Peyer's patch (tissue), 4 donors: ENCODE data around the gene TSPAN14. TPM values are rescaled to one million over a fixed set of nuclear protein-coding genes. Genes with fewer than 3 reads are reported as not detected.

Source experiments
- DNase-seq, 3 donors: peaks; one replicate each; pipeline ENCODE4 v3.0.0-alpha.2; 2017 to 2019
- H3K27ac ChIP-seq, 4 donors: fragments of 200-600 bp; sonication (generic); one replicate each; pipeline ENCODE4 v1.5.1; 2016 to 2019
- H3K27me3 ChIP-seq, 2 donors: fragments of 200-600 bp; sonication (generic); one replicate each; pipeline ENCODE4 v1.5.1; 2019
- H3K36me3 ChIP-seq, 3 donors: fragments of 200-600 bp; sonication (generic); one replicate each; pipeline ENCODE4 v1.5.1; 2016 to 2019
- H3K4me1 ChIP-seq, 4 donors: fragments of 200-600 bp; sonication (generic); one replicate each; pipeline ENCODE4 v1.5.1; 2016 to 2019
- H3K4me3 ChIP-seq, 4 donors: fragments of 200-600 bp; sonication (generic); 1 replicate in 3 of 4; 2 replicates in 1 of 4; pipeline ENCODE4 v1.5.1; 2016 to 2019; ENCODE audit warnings: mild to moderate bottlenecking in 1 of 4
- H3K9me3 ChIP-seq, 4 donors: fragments of 200-600 bp; sonication (generic); one replicate each; pipeline ENCODE4 v1.5.1; 2016 to 2019; ENCODE audit warnings: mild to moderate bottlenecking in 1 of 4
- POLR2A ChIP-seq, 2 donors: fragments of 450-650 bp; IDR thresholded peaks; one replicate each; pipeline ENCODE4 v1.5.1; 2017; ENCODE audit warnings: antibody characterized with exemption in 2 of 2, mild to moderate bottlenecking in 2 of 2, moderate library complexity in 2 of 2
- total RNA-seq, 4 donors: library from RNA; depleted of rRNA; stranded (reverse); fragments of >200 nt; gene quantifications; one replicate each; pipeline ENCODE4 v1.1.0, GENCODE V29; 2016
- TF ChIP-seq, protein P1 (sequence below), 6 experiments: fragments of 450-650 bp in 4 of 6; fragments of 200-600 bp in 2 of 6; sonication (generic) in 1 of 6; IDR thresholded peaks; one replicate each; pipeline ENCODE4 v1.5.1; 2017 to 2019; ENCODE audit warnings: antibody characterized with exemption in 6 of 6, mild to moderate bottlenecking in 3 of 6, moderate library complexity in 1 of 6

TSPAN14 gene
- total RNA-seq, 4 donors from 2014 or later, result 51.2 to 72.0 (median 68.0) TPM

DNA sequence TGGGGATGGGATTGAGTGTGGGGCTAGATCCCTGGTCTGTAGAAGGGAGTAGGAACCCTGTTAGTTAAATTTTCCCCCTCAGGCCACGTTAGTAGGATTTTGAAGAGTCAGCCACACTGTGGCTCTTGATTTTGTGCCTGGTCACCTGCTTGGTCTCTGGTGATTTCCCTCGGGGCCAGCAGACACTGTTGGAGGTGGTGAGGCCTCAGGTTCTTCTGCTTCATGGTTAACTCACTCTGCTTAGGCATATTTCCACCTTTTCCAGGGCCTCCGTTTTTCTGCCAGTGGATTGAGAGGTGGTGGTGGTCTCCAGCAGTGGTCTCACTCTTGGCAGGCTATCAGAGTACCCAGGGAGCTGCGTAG is 4.1 kb downstream of the TSPAN14 start:
- Histone ChIP-seq H3K27ac (peak overlapping the region; percentile 5 to 95 (median 74)), H3K4me1 (peaks cover 16 to 82% (median 39%) of the 10 kb centered on the region in 4 donors), H3K36me3 (no peaks in the 10 kb centered on the region), H3K9me3 (no peaks in the 10 kb centered on the region), H3K4me3 (peak overlapping the region in 1 of 4 donors; percentile 4), H3K27me3 (no peaks in the 10 kb centered on the region)
- DNase-seq, result peak in 1 of 3 donors; percentile 41
- TF ChIP-seq POLR2A (IDR thresholded peaks at IDR 0.05), result no peak
- TF ChIP-seq, protein P1, sequence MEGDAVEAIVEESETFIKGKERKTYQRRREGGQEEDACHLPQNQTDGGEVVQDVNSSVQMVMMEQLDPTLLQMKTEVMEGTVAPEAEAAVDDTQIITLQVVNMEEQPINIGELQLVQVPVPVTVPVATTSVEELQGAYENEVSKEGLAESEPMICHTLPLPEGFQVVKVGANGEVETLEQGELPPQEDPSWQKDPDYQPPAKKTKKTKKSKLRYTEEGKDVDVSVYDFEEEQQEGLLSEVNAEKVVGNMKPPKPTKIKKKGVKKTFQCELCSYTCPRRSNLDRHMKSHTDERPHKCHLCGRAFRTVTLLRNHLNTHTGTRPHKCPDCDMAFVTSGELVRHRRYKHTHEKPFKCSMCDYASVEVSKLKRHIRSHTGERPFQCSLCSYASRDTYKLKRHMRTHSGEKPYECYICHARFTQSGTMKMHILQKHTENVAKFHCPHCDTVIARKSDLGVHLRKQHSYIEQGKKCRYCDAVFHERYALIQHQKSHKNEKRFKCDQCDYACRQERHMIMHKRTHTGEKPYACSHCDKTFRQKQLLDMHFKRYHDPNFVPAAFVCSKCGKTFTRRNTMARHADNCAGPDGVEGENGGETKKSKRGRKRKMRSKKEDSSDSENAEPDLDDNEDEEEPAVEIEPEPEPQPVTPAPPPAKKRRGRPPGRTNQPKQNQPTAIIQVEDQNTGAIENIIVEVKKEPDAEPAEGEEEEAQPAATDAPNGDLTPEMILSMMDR (IDR thresholded peaks at IDR 0.05), result no peak

DNA sequence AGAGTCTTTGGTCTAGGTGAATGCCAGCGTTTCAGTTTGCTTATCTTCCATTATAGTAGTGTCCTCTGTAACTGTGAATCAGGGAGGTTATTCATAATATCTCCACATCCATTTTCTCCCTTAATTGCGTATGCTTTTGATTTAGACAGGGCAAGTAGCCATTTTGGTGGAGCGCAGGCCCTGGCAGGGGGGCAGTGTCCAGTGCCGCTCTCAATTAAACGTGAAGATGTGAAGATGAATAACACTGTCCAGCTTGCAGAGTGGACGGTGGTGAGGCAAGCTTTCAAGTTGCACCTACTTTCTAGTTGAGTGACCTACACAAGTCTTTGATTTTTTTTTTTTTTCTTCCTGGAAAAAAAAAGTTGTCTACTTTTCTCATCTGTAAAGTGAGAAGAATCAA is 4.5 kb downstream of the TSPAN14 start:
- Histone ChIP-seq H3K4me3 (peak overlapping the region in 2 of 4 donors; percentile 4 to 16), H3K36me3 (no peaks in the 10 kb centered on the region), H3K4me1 (peaks cover 19 to 82% (median 41%) of the 10 kb centered on the region in 4 donors), H3K27me3 (no peaks in the 10 kb centered on the region), H3K9me3 (no peaks in the 10 kb centered on the region), H3K27ac (peak overlapping the region in 3 of 4 donors; percentile 66 to 95 (median 81))
- no peak for DNase-seq
- TF ChIP-seq, protein P1 (IDR thresholded peaks at IDR 0.05), result no peak
- TF ChIP-seq POLR2A (IDR thresholded peaks at IDR 0.05), result no peak

DNA sequence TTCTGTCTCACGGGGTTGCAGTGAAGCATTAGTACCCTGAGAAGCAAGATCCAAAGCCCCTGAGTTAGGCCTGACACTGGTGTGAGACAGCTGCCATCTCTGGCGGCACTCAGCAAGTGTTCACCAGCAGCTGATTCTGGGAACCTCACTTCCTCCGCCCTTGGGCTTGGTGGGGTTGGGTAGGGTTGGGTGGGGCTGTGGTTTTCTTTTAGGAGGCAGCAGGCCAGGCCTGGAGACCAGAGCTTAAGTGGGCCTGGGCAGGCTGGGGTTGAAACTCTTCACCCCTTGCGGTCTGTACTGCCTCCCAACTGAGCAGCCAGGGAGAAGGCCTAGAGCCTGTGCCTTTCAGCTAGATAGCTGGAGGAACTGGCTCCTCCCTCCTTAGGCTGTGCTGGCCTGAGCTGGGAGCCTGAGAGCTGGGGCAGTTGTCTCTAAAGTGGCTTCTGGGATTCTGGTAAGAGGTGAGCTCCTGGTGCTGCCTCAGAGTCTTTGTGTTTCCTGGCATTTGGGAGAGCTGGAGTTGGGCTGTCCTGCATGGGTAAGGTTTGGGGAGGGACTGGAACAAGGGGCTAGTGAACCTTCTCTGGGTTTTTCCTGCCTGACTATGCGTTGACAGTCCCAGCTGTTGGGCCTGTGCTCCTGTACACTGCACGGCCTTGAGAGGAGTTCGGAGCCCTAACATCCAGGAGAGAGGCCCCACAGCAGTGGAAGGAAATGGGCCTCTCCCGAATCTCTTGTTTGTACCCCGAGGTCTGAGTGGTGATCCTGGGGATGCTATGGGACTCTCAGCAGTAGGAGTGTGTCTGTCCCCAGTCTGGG is 5.1 kb downstream of the TSPAN14 start:
- H3K4me3 ChIP-seq, result peak overlapping the region in 3 of 4 donors; percentile 10 to 26 (median 16)
- H3K9me3 ChIP-seq, result no peaks in the 10 kb centered on the region
- peaks cover 19 to 87% (median 46%) of the 10 kb centered on the region in 4 donors for H3K4me1 ChIP-seq
- no peaks in the 10 kb centered on the region for H3K27me3 ChIP-seq
- H3K27ac ChIP-seq, result peak overlapping the region; percentile 52 to 95 (median 74)
- TF ChIP-seq, protein P1 (IDR thresholded peaks at IDR 0.05), result peak in 1 of 6 experiments; percentile 14
- peak in 1 of 2 donors; percentile 23 for TF ChIP-seq POLR2A (IDR thresholded peaks at IDR 0.05)
- no peaks in the 10 kb centered on the region for H3K36me3 ChIP-seq
- peak; percentile 71 to 91 (median 87) for DNase-seq

DNA sequence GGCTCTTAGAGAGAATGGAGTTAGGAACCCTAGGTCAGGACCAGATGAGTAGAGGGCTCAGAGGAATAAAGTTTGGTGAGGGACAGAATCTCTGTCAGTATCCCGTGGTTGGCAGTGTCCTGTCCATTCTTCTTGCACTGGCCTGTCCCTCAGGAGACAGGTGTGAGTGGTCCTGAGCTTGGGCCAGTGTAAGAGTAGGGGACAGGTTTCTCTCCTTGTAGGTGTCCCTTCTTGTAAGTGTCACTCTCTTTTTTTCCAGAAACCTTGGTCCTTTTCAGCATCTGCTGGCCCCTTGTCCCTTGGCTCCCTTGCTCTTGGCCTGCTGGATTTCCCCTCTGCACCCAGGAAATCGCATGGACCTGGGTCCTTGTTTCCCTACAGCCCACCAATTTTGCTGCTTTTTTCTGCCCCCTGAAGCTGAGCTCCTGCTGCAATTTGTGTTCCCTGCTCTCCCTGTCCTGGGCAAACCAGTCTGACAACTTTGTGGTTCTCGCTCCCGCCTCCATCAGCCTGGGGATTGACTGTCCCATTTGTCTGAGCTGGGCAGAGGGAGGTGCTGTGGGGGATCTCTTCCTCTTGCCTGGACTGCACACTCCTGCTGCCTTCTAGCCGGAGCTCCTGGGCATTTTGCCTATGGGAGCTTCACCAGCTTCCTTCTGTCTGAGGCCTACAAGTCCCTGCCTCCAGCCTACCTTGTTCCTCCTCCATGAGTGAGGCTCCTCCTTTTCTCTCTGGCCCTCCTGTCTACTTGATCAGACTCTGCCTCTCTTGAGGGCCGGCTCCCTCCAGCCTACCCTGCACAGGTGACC is 6.5 kb downstream of the TSPAN14 start:
- no peaks in the 10 kb centered on the region for H3K9me3 ChIP-seq
- H3K36me3 ChIP-seq, result no peaks in the 10 kb centered on the region
- peak overlapping the region; percentile 52 to 81 (median 72) for H3K27ac ChIP-seq
- H3K4me1 ChIP-seq, result peaks cover 21 to 97% (median 58%) of the 10 kb centered on the region in 4 donors
- H3K4me3 ChIP-seq, result no peak overlapping the region
- peak in 2 of 3 donors; percentile 73 to 79 for DNase-seq
- peak in 1 of 2 donors; percentile 47 for TF ChIP-seq POLR2A (IDR thresholded peaks at IDR 0.05)
- TF ChIP-seq, protein P1 (IDR thresholded peaks at IDR 0.05), result no peak
- no peaks in the 10 kb centered on the region for H3K27me3 ChIP-seq
